Thymus (tissue), 11 donors: ENCODE data around the gene MACROD2. TPM values are rescaled to one million over a fixed set of nuclear protein-coding genes. Genes with fewer than 3 reads are reported as not detected.
A peak's percentile ranks its signal among the peaks of the same experiment; 100 is the strongest.

Source experiments
- DNase-seq, 9 donors: peaks; one replicate each; pipeline ENCODE4 v3.0.0-alpha.2; 2013; ENCODE audit warnings: low spot score in 9 of 9, low read depth in 6 of 9, missing footprints in 1 of 9
- H3K27ac ChIP-seq, 2 donors: one replicate each; pipeline ENCODE4 v1.5.1; 2013; ENCODE audit warnings: control low read depth in 1 of 2, low read depth in 1 of 2, low read length in 1 of 2, mild to moderate bottlenecking in 1 of 2, moderate library complexity in 1 of 2
- H3K27me3 ChIP-seq, 2 donors: one replicate each; pipeline ENCODE4 v1.5.1; 2013; ENCODE audit warnings: low read length in 1 of 2; ENCODE audit not compliant: control insufficient read depth in 2 of 2, insufficient read depth in 1 of 2
- H3K36me3 ChIP-seq, 2 donors: one replicate each; pipeline ENCODE4 v1.5.1; 2013; ENCODE audit warnings: low read length in 1 of 2, mild to moderate bottlenecking in 1 of 2, moderate library complexity in 1 of 2; ENCODE audit not compliant: control insufficient read depth in 2 of 2, insufficient read depth in 2 of 2
- H3K4me1 ChIP-seq, 2 donors: one replicate each; pipeline ENCODE4 v1.5.1; 2013; ENCODE audit warnings: low read length in 2 of 2; ENCODE audit not compliant: control insufficient read depth in 2 of 2, insufficient read depth in 2 of 2
- H3K4me3 ChIP-seq, 2 donors: one replicate each; pipeline ENCODE4 v1.5.1; 2013; ENCODE audit warnings: low read length in 2 of 2, control low read depth in 1 of 2, mild to moderate bottlenecking in 1 of 2
- H3K9me3 ChIP-seq, 2 donors: one replicate each; pipeline ENCODE4 v1.5.1; 2013; ENCODE audit warnings: low read length in 1 of 2, mild to moderate bottlenecking in 1 of 2; ENCODE audit not compliant: control insufficient read depth in 2 of 2, insufficient read depth in 1 of 2
- WGBS: extraction: QIAGEN DNeasy Blood & Tissue Kit; methylation state at CpG from one replicate; pipeline ENCODE4 v1.1.7; 2013; 5-methylcytosine and 5-hydroxymethylcytosine counted together
- polyA plus RNA-seq: library from polyadenylated mRNA; stranded (reverse); fragments of 200-250 nt; gene quantifications from one replicate; pipeline ENCODE4 v1.2.3, GENCODE V29; 2013
- total RNA-seq: library from RNA; stranded (reverse); fragments of 120-200 nt; gene quantifications from one replicate; pipeline ENCODE4 v1.2.4, GENCODE V29; 2013
- donor health status: healthy.

The MACROD2 gene
- total and polyA plus RNA-seq, 2 donors, result 1.6 to 4.2 TPM

GRCh38 chr20:15251171-15251570 is 1255.9 kb downstream of the MACROD2 start:
- H3K4me1 ChIP-seq, result peaks cover 0 to 2% of the 10 kb centered on the region in 2 donors
- H3K4me3 ChIP-seq, result no peak overlapping the region
- H3K9me3 ChIP-seq, result no peaks in the 10 kb centered on the region
- H3K27ac ChIP-seq, result no peak overlapping the region
- no peaks in the 10 kb centered on the region for H3K36me3 ChIP-seq
- no peak for DNase-seq
- 68% methylated on average over 2 of the region's 2 CpGs for WGBS
- no peaks in the 10 kb centered on the region for H3K27me3 ChIP-seq

DNA sequence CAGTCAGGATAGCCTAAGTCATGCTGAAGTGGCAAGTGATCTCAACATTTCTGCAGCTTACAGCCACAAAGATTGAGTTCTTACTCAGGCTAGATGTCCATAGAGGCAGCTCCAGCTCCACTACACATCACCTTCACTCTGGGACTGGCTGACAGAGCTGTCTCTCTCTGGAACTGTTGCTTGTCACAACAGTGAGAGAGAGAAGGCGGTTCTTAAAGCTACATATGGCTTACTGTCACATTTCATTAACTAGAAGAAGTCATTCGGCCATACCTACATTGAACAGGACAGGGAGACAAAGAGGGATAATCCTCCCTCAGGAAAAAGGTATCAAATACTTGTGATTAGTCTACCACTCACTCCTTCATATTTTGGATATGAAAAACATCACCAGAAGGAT is 1257.0 kb downstream of the MACROD2 start:
- WGBS, result 93% methylated on average over 2 of the region's 2 CpGs
- Histone ChIP-seq H3K36me3 (no peaks in the 10 kb centered on the region), H3K9me3 (no peaks in the 10 kb centered on the region), H3K4me1 (peaks cover 0 to 2% of the 10 kb centered on the region in 2 donors), H3K27ac (no peak overlapping the region), H3K4me3 (no peak overlapping the region), H3K27me3 (no peaks in the 10 kb centered on the region)
- DNase-seq, result no peak

DNA sequence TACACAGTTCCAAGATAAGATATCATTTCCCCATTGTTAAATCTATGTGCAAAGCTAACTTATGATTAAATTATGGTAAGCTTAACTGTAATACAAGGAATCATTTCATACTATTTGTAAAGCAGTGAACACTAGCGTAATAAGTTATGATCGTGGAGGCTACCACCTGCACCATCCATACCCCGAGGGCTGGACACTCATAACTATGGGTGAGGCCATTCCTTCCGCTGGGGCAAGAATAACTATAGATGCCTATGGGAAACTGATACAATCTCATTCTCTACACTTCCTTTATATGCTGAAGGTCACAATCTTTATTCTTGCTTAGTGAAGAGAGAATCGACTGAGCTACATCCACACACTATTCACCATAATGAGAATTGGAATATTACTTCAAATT is 1258.1 kb downstream of the MACROD2 start:
- no peak overlapping the region for H3K4me3 ChIP-seq
- no peak for DNase-seq
- H3K4me1 ChIP-seq, result peaks cover 0 to 2% of the 10 kb centered on the region in 2 donors
- no peaks in the 10 kb centered on the region for H3K36me3 ChIP-seq
- no peak overlapping the region for H3K27ac ChIP-seq
- no peaks in the 10 kb centered on the region for H3K27me3 ChIP-seq
- no peaks in the 10 kb centered on the region for H3K9me3 ChIP-seq
- 99% methylated on average over 5 of the region's 5 CpGs for WGBS

DNA sequence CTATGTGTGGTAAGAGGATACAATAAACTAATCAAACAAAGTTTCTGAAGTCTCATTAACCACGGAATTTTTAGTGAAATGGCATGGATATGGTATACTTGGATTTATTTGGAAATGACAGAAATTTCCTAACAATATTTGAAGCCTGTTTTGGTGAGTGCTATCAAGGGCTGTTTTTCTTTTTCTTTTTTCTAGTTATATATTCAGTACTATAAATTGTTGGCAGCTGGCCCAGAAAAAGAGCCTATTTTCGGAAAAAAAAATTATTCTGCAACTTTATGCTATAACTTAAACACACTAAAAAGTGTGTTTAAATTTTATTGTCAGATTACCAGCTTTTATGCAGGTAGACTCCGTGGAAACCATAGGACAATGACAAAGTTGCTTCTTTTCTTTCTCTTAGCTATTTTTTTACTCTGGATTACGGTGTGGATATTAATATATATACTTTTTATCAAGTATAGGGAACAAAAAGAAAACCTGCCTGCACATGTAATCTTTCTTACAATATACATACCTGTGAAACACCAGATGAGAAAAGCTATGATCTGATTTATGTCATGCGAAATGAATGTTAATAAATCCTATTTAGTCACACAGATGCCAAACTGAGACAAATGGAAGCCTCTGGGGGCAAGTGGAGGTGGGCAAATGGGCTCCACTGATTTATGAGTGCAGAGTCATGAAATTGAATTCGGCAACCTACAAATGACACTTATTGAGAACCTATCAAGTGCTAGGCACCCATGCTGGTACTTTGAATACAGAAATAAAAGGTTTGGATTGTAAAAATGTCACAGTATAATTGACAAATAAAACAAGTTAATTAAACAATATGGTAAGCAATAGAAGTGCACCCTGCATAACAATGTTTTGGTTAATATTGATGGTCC is 1261.6 kb downstream of the MACROD2 start:
- WGBS, result 89% methylated on average over 6 of the region's 6 CpGs
- Histone ChIP-seq H3K4me1 (no peaks in the 10 kb centered on the region), H3K27ac (no peak overlapping the region), H3K27me3 (no peaks in the 10 kb centered on the region), H3K36me3 (no peaks in the 10 kb centered on the region), H3K4me3 (no peak overlapping the region), H3K9me3 (no peaks in the 10 kb centered on the region)
- DNase-seq, result no peak

- no peak for DNase-seq
- Histone ChIP-seq H3K4me3 (no peak overlapping the region), H3K4me1 (no peaks in the 10 kb centered on the region), H3K36me3 (no peaks in the 10 kb centered on the region), H3K27ac (no peak overlapping the region), H3K9me3 (no peaks in the 10 kb centered on the region), H3K27me3 (no peaks in the 10 kb centered on the region)
- WGBS, result 98% methylated on average over 1 of the region's 1 CpG
Measured at GRCh38 chr20:15257569-15257870, 1262.2 kb downstream of the MACROD2 start.

DNA sequence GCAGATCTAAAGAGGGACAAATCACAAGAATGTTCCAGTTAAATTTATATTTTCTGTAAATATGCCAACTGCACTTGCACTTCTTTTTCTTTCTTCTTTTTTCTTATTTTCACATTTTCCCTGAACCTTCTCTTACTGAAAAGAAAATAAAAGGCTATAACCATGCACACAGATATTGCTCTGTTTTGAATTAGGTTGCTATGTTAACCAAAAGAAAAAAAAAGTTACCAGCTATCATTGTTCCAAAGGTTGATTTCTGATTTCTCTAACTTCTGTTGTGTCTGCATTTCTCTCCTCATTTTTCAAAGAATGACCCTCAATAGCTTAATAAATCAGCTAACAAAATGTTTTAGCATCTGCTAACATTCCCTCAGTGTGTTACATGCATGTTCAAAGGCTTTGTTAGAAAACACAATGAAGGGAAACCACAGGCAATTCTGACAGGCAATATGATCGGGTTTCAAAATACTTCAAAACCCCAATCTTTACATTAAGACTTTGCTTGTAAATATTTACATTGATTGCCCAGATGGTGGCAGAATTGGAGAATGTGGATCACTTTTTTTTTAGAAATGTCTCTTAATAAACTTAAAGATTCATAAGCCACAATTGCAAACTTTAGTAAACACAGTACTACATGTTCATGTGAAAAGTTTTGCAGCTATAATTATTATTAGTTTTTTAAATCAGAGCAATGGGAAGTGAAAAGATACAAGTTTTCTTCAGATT is 1270.4 kb downstream of the MACROD2 start:
- Histone ChIP-seq H3K4me3 (no peak overlapping the region), H3K36me3 (no peaks in the 10 kb centered on the region), H3K4me1 (no peaks in the 10 kb centered on the region), H3K27ac (no peak overlapping the region), H3K9me3 (no peaks in the 10 kb centered on the region), H3K27me3 (no peaks in the 10 kb centered on the region)
- 13% methylated on average over 1 of the region's 1 CpG for WGBS
- peak in 1 of 9 donors; percentile 5 for DNase-seq

DNA sequence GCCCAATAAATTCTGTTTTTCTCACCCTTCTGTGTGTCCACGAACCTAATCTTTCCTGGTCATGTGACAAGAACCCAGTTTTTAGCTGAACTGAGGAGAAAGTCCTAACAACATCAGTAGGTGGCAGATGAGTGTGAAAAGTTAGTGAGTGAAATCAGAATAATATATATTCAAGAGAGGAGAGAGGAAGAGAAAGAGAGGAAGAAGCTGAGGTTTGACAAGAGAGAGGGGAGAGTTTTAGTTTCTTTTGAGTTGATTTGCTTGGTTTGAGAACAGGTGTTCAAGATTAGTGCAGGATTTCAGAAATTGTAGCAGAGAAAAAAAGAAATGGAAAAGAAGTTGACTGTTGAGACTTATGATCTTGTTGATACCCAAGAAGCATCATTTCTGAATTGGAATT is 1272.6 kb downstream of the MACROD2 start:
- Histone ChIP-seq H3K27me3 (no peaks in the 10 kb centered on the region), H3K4me1 (no peaks in the 10 kb centered on the region), H3K27ac (no peak overlapping the region), H3K9me3 (no peaks in the 10 kb centered on the region), H3K4me3 (no peak overlapping the region), H3K36me3 (no peaks in the 10 kb centered on the region)
- no peak for DNase-seq
- 58% methylated on average over 1 of the region's 1 CpG for WGBS

- peaks cover 0 to 7% of the 10 kb centered on the region in 2 donors for H3K9me3 ChIP-seq
- no peak overlapping the region for H3K4me3 ChIP-seq
- no peaks in the 10 kb centered on the region for H3K27me3 ChIP-seq
- H3K27ac ChIP-seq, result no peak overlapping the region
- no peaks in the 10 kb centered on the region for H3K36me3 ChIP-seq
- no peaks in the 10 kb centered on the region for H3K4me1 ChIP-seq
- DNase-seq, result no peak
Measured at GRCh38 chr20:15278041-15278440, 1282.7 kb downstream of the MACROD2 start.

DNA sequence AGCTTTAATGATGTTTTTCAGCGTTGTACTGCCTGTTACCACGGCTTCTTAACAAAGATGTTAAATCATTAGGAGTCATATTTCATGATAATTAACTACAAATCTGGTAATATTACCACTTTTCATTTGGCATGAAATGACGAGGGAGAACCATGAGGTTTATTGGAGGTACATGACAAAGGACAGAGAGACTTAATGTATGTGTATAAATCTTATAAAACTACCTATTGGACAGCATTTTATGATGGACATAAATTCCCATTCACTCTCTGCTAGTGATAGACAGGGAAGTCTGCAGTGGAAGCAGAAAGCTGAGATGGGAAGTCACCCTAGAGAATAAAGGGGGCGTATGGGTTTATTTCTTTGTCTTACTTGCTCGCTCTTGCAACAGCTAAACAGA is 1292.0 kb downstream of the MACROD2 start:
- 95% methylated on average over 5 of the region's 5 CpGs for WGBS
- H3K9me3 ChIP-seq, result no peaks in the 10 kb centered on the region
- H3K4me3 ChIP-seq, result no peak overlapping the region
- DNase-seq, result no peak
- H3K36me3 ChIP-seq, result no peaks in the 10 kb centered on the region
- H3K4me1 ChIP-seq, result no peaks in the 10 kb centered on the region
- no peaks in the 10 kb centered on the region for H3K27me3 ChIP-seq
- H3K27ac ChIP-seq, result no peak overlapping the region
